Spleen (tissue), 7 donors: ENCODE measurements around the gene TMEM245.

ENCODE experiments used
- POLR2A ChIP-seq, 3 donors: fragments of 450-650 bp; IDR thresholded peaks; one replicate each; pipeline ENCODE4 v1.5.1; 2017; ENCODE audit warnings: antibody characterized with exemption in 3 of 3, mild to moderate bottlenecking in 1 of 3
- POLR2AphosphoS5 ChIP-seq, 3 donors: sonication (generic); formaldehyde crosslinking; IDR thresholded peaks; one replicate each; pipeline ENCODE4 v1.5.1; 2017; ENCODE audit warnings: antibody characterized with exemption in 3 of 3
- TF ChIP-seq, protein P1 (sequence below), 11 experiments: fragments of 200-600 bp in 7 of 11; fragments of 450-650 bp in 4 of 11; sonication (generic) in 4 of 11; IDR thresholded peaks in 8 of 11; conservative IDR thresholded peaks in 3 of 11; 1 replicate in 7 of 11; 2 replicates in 4 of 11; pipeline versions ENCODE4 v1.4.0 to v1.8.0; 2016 to 2021; ENCODE audit warnings: antibody characterized with exemption in 11 of 11, inconsistent platforms in 4 of 11, mild to moderate bottlenecking in 1 of 11
- donor health status: DM: no; HTN: no; CAD: no; lungs with moderate emphysema.
- donor health status: DM: no; HTN: no; CAD: no.
- donor health status: DM: no; HTN: no; CAD: no.

DNA sequence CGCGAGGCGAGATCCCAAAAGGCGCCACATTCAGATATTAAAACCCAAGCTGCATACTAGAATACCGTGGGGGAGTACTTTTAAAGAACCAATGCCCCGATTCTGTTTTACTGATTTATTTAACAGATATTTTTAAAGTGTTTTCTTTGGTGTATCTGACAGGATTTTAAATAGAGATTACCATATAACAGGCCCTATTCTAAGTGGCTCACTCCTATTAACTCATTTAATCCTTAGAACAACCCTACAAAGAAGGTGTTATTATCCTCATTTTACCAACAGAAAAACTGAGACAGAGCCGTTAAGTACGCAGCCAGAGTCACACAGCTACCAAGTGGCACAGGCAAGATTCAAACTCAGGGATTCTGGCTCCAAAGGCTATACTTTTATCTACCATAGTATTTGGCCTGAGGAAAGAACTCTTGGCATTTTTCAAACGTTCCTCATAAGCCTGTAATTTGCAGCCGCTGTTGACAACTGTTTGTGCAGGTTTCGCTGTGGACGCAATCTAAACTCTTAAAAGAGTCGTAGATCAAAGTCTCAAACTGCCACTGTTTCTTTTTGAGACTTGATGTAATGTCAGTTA, 550 bp upstream of the TMEM245 start:
- TF ChIP-seq, protein P1, sequence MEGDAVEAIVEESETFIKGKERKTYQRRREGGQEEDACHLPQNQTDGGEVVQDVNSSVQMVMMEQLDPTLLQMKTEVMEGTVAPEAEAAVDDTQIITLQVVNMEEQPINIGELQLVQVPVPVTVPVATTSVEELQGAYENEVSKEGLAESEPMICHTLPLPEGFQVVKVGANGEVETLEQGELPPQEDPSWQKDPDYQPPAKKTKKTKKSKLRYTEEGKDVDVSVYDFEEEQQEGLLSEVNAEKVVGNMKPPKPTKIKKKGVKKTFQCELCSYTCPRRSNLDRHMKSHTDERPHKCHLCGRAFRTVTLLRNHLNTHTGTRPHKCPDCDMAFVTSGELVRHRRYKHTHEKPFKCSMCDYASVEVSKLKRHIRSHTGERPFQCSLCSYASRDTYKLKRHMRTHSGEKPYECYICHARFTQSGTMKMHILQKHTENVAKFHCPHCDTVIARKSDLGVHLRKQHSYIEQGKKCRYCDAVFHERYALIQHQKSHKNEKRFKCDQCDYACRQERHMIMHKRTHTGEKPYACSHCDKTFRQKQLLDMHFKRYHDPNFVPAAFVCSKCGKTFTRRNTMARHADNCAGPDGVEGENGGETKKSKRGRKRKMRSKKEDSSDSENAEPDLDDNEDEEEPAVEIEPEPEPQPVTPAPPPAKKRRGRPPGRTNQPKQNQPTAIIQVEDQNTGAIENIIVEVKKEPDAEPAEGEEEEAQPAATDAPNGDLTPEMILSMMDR (IDR thresholded peaks at IDR 0.05 in 8 of 11, conservative IDR thresholded peaks at IDR 0.05 in 3 of 11), result peak in 1 of 11 experiments; percentile 22
- TF ChIP-seq POLR2A (IDR thresholded peaks at IDR 0.05), result no peak
- no peak for TF ChIP-seq POLR2AphosphoS5 (IDR thresholded peaks at IDR 0.05)
